Neural crest cell (in vitro differentiated cells): ENCODE results near the gene LMO2. TPM values are rescaled to one million over a fixed set of nuclear protein-coding genes. Genes with fewer than 3 reads are reported as not detected.

ENCODE experiments used
- DNase-seq: peaks from one replicate; pipeline ENCODE4 v3.0.0; 2021; ENCODE audit warnings: low read depth, mixed read lengths, low spot score
- H3K27ac Mint-ChIP-seq: one replicate; pipeline ENCODE4 v1.8.0; 2021; ENCODE audit warnings: mild to moderate bottlenecking, mixed read lengths; ENCODE audit not compliant: unreplicated experiment
- H3K27me3 Mint-ChIP-seq: 2 replicates; pipeline ENCODE4 v1.8.0; 2021; ENCODE audit warnings: low read depth, mild to moderate bottlenecking, mixed read lengths
- H3K36me3 Mint-ChIP-seq: 2 replicates; pipeline ENCODE4 v1.8.0; 2021; ENCODE audit warnings: low read depth, mild to moderate bottlenecking, mixed read lengths
- H3K4me1 Mint-ChIP-seq: 2 replicates; pipeline ENCODE4 v1.8.0; 2021; ENCODE audit warnings: mixed read lengths
- H3K4me3 Mint-ChIP-seq: one replicate; pipeline ENCODE4 v1.8.0; 2021; ENCODE audit warnings: mild to moderate bottlenecking, mixed read lengths
- H3K9me3 Mint-ChIP-seq: 2 replicates; pipeline ENCODE4 v1.8.0; 2021; ENCODE audit warnings: mixed read lengths
- total RNA-seq: library from RNA; stranded (reverse); gene quantifications from 2 replicates; pipeline ENCODE4 v1.2.1, GENCODE V29; 2021
- TF ChIP-seq, protein P1 (sequence below): fragments of 200-600 bp; sonication (generic); conservative IDR thresholded peaks from 2 replicates; pipeline ENCODE4 v1.5.0; 2021; ENCODE audit warnings: antibody characterized with exemption, mild to moderate bottlenecking

Gene LMO2
- total RNA-seq, 1 donor from 2014 or later: 0.49 TPM

DNA sequence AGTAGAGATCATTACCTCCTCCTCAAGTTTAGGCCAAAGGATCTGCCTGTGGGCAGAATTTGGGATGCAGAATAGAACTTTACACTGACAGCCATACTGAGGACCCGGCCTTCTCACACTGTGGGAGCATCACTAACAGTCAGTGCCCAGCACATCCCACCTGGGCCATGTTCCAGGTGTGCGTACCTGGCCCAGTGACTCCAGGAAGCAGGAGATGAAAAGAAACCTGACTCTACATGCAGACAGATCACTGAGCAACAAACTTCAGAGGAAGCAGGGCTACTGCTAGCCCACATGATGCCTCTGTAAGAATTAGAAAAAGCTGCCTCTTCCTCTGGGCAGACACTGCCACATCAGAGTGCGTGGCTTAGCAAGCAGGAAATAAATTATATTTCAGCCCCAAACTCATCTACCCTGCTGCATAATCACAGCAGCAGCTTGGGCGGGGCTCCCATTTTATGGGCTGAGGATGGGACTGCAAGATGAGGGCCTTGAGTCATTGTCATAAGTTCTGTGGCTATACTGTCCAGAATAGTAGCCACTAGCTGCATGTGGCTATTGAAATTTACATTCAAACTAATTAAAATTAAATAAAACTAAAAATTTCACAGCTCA lies 6.0 kb upstream of the LMO2 start:
- H3K9me3 Mint-ChIP-seq: no peaks in the 10 kb centered on the region
- TF ChIP-seq, protein P1, sequence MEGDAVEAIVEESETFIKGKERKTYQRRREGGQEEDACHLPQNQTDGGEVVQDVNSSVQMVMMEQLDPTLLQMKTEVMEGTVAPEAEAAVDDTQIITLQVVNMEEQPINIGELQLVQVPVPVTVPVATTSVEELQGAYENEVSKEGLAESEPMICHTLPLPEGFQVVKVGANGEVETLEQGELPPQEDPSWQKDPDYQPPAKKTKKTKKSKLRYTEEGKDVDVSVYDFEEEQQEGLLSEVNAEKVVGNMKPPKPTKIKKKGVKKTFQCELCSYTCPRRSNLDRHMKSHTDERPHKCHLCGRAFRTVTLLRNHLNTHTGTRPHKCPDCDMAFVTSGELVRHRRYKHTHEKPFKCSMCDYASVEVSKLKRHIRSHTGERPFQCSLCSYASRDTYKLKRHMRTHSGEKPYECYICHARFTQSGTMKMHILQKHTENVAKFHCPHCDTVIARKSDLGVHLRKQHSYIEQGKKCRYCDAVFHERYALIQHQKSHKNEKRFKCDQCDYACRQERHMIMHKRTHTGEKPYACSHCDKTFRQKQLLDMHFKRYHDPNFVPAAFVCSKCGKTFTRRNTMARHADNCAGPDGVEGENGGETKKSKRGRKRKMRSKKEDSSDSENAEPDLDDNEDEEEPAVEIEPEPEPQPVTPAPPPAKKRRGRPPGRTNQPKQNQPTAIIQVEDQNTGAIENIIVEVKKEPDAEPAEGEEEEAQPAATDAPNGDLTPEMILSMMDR: no peak
- H3K4me3 Mint-ChIP-seq: no peak overlapping the region
- H3K27me3 Mint-ChIP-seq: no peaks in the 10 kb centered on the region
- no peak for DNase-seq
- H3K4me1 Mint-ChIP-seq: peaks cover 17% of the 10 kb centered on the region
- H3K27ac Mint-ChIP-seq: no peak overlapping the region
- no peaks in the 10 kb centered on the region for H3K36me3 Mint-ChIP-seq

DNA sequence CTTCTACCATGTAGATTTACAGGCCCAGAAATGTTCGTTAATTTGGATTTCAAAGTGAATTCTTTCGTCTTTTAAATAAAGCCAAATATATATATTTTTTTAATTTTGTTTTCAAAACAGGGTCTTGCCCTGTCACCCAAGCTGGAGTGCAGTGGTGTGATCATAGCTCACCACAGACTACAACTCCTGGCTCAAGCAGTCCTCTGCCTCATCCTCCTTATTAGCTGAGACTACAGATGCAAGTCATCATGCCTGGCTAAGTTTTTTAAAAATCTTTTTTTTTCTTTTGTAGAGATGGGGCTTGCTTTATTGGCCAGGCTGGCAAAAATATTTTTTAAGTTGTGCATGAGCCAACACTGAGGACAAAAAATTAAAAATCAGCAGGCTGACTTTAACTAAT lies 5.0 kb upstream of the LMO2 start:
- H3K9me3 Mint-ChIP-seq: no peaks in the 10 kb centered on the region
- no peaks in the 10 kb centered on the region for H3K27me3 Mint-ChIP-seq
- H3K4me3 Mint-ChIP-seq: no peak overlapping the region
- DNase-seq: no peak
- TF ChIP-seq, protein P1: no peak
- no peak overlapping the region for H3K27ac Mint-ChIP-seq
- peaks cover 25% of the 10 kb centered on the region for H3K4me1 Mint-ChIP-seq
- no peaks in the 10 kb centered on the region for H3K36me3 Mint-ChIP-seq

DNA sequence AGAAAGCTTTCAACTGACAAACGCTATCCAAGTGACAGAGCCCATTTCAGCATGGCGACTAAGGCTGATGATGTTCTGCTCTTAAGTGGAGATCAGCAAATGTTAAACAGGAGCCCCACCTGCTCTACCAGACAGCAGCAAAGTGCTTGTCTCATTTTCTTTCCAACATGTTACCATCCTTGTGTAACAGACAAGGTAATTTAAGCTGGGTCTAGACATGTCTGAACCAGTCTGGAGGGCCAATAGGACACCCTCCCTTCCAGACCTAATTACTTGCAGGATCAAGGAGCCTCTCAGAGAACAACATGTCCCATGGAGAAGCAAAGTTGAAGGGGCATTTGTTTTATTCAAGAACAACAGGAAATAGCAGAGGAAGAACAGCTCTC lies 3.9 kb upstream of the LMO2 start:
- H3K27me3 Mint-ChIP-seq: no peaks in the 10 kb centered on the region
- no peak overlapping the region for H3K4me3 Mint-ChIP-seq
- TF ChIP-seq, protein P1: no peak
- H3K27ac Mint-ChIP-seq: no peak overlapping the region
- H3K36me3 Mint-ChIP-seq: no peaks in the 10 kb centered on the region
- H3K4me1 Mint-ChIP-seq: peaks cover 37% of the 10 kb centered on the region
- no peak for DNase-seq
- H3K9me3 Mint-ChIP-seq: no peaks in the 10 kb centered on the region

DNA sequence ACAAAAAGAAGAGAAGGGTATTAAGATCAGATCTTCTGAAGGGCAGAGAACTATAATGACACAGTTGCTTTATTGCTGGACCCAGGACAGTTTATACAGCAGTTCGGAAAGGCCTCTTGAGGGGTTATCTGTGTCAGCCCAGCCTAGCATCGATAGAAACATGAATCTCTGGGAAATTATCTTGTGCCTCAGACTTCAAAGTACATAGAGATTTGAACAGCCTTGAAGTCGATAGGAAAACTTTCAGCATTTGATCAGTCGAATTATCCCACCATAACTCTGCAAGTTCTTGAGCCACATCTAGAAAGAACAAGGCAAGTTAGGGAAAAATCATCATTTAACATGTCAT lies 2.5 kb upstream of the LMO2 start:
- Mint-ChIP-seq H3K4me3 (no peak overlapping the region), H3K27me3 (no peaks in the 10 kb centered on the region)

DNA sequence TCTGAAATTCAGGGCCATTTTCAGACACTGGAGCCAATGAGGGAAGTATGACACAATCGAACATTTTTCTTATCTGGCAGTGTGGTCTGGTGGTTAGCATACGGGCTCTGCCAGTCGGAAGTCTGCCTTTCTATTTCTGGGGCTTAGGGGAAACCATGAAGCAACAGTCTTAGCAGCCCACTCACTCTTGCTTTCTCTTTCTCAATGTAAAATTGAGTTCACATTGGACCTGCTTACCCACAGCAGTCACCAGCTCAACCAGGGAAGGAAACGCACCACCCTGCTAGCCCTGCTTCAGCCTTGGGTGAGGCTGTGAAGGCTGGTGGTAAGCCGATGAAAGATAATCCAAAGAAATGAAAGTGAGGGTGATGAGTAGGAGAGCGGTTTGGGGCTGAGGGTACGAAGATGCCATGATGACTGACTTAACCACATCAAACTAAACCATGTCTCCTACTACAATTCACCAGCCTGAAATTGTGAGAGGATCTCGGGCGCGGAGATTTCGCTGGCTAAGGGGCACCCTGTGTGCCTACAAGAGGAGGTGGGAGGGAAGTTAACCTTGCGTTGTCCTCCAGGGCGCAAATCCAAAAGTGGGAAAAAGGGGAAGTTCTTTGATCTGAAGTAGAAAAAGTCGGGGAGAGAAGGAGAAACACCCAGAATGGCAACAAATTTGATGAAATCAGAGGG lies 2.0 kb upstream of the LMO2 start:
- Mint-ChIP-seq H3K27ac (no peak overlapping the region), H3K4me1 (peaks cover 30% of the 10 kb centered on the region), H3K36me3 (no peaks in the 10 kb centered on the region), H3K4me3 (no peak overlapping the region), H3K27me3 (no peaks in the 10 kb centered on the region), H3K9me3 (no peaks in the 10 kb centered on the region)
- no peak for DNase-seq
- TF ChIP-seq, protein P1: no peak

More for the DNA sequence above, 2.5 kb upstream of the LMO2 start:
- TF ChIP-seq, protein P1: no peak
- Mint-ChIP-seq H3K9me3 (no peaks in the 10 kb centered on the region), H3K4me1 (peaks cover 31% of the 10 kb centered on the region), H3K36me3 (no peaks in the 10 kb centered on the region), H3K27ac (no peak overlapping the region)
- DNase-seq: no peak
